IPS-11a (cell line): ENCODE data around the gene HSD17B1.

ENCODE experiments used
- H3K4me3 ChIP-seq: one replicate; pipeline ENCODE4 v1.5.1; 2013; ENCODE audit warnings: low read depth, low read length, control low read depth

The HSD17B1 gene

GRCh38 chr17:42565523-42566214 lies 12.9 kb downstream of the HSD17B1 start:
- no peak overlapping the region for H3K4me3 ChIP-seq

- peak overlapping the region; percentile 27 for H3K4me3 ChIP-seq
These were observed 13.6 kb downstream of the HSD17B1 start for GRCh38 chr17:42566215-42566882.

GRCh38 chr17:42566883-42567573 lies 14.3 kb downstream of the HSD17B1 start, which contains the start of gene MLX:
Gene MLX (plus strand): TSS chr17:42567100. CDS start chr17:42567125, 25 bp downstream.
- H3K4me3 ChIP-seq = peak within 1 kb of the TSS; percentile 91

GRCh38 chr17:42568341-42569111 lies 15.8 kb downstream of the HSD17B1 start:
- H3K4me3 ChIP-seq = no peak overlapping the region

GRCh38 chr17:42571435-42572225 lies 18.9 kb downstream of the HSD17B1 start:
- no peak overlapping the region for H3K4me3 ChIP-seq

- H3K4me3 ChIP-seq = no peak overlapping the region
These were observed 20.4 kb downstream of the HSD17B1 start for GRCh38 chr17:42573095-42573494.

- no peak overlapping the region for H3K4me3 ChIP-seq
These were observed 21.7 kb downstream of the HSD17B1 start for GRCh38 chr17:42574463-42574862.

- peak overlapping the region; percentile 90 for H3K4me3 ChIP-seq
These were observed 24.4 kb downstream of the HSD17B1 start for GRCh38 chr17:42577140-42577531.

- peak within 1 kb of the TSS; percentile 90 for H3K4me3 ChIP-seq
These were observed 25.0 kb downstream of the HSD17B1 start, which contains the start of gene PSMC3IP for GRCh38 chr17:42577532-42578281. Gene PSMC3IP (minus strand): TSS chr17:42577729. CDS start chr17:42577686, 43 bp downstream.

GRCh38 chr17:42578282-42578869 lies 25.7 kb downstream of the HSD17B1 start:
- peak overlapping the region; percentile 90 for H3K4me3 ChIP-seq

GRCh38 chr17:42579794-42580551 lies 27.2 kb downstream of the HSD17B1 start:
- H3K4me3 ChIP-seq = no peak overlapping the region

GRCh38 chr17:42581744-42582270 lies 29.1 kb downstream of the HSD17B1 start:
- no peak overlapping the region for H3K4me3 ChIP-seq

GRCh38 chr17:42584880-42585279 lies 32.2 kb downstream of the HSD17B1 start:
- H3K4me3 ChIP-seq = no peak overlapping the region

GRCh38 chr17:42585353-42585752 lies 32.6 kb downstream of the HSD17B1 start:
- H3K4me3 ChIP-seq = no peak overlapping the region

GRCh38 chr17:42586514-42587230 lies 33.9 kb downstream of the HSD17B1 start:
- H3K4me3 ChIP-seq = no peak overlapping the region

GRCh38 chr17:42590886-42591285 lies 38.2 kb downstream of the HSD17B1 start:
- no peak overlapping the region for H3K4me3 ChIP-seq

GRCh38 chr17:42591411-42591810 lies 38.7 kb downstream of the HSD17B1 start:
- no peak overlapping the region for H3K4me3 ChIP-seq
